Measurements from ENCODE around the gene GRAPL.
"Not testable (repeated sequence)": the region's sequence is repeated elsewhere in the genome, so short reads cannot be mapped to it uniquely, and the experiment has no call there.

DNA sequence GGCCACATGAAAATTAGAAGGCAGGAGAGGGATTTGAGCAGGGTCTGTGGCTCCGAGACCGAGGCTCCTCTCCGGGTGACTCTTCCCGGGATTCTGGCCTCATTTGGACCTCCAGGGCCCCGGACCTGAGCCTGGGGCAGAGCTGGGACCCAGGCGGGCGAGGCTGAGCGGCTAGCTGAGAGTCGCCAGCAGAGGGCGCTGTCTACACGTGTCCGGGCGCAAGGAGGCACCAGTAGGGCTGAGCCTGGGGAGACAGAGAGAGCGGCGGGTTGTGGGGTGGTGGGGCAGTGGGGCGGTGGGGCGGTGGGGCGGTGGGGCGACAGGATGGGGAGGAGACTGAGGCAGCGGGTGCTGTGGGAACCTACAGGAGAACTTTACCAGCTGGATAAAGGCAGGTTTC, 75.1 kb downstream of the GRAPL start:
- not testable (repeated sequence) for TF ChIP-seq RFX5 (IDR thresholded peaks at IDR 0.05; ENCODE audit: low read depth, low read length); MAZ (IDR thresholded peaks at IDR 0.05; ENCODE audit: borderline replicate concordance, low read depth, low read length); MXI1 (IDR thresholded peaks at IDR 0.05; ENCODE audit: borderline replicate concordance, low read depth, low read length); POLR2A (IDR thresholded peaks at IDR 0.05; ENCODE audit: low read depth, low read length)
- TF ChIP-seq, protein P1, sequence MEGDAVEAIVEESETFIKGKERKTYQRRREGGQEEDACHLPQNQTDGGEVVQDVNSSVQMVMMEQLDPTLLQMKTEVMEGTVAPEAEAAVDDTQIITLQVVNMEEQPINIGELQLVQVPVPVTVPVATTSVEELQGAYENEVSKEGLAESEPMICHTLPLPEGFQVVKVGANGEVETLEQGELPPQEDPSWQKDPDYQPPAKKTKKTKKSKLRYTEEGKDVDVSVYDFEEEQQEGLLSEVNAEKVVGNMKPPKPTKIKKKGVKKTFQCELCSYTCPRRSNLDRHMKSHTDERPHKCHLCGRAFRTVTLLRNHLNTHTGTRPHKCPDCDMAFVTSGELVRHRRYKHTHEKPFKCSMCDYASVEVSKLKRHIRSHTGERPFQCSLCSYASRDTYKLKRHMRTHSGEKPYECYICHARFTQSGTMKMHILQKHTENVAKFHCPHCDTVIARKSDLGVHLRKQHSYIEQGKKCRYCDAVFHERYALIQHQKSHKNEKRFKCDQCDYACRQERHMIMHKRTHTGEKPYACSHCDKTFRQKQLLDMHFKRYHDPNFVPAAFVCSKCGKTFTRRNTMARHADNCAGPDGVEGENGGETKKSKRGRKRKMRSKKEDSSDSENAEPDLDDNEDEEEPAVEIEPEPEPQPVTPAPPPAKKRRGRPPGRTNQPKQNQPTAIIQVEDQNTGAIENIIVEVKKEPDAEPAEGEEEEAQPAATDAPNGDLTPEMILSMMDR (conservative IDR thresholded peaks at IDR 0.05; ENCODE audit: low read depth, low read length) = not testable (repeated sequence)
- TF ChIP-seq, protein P2, sequence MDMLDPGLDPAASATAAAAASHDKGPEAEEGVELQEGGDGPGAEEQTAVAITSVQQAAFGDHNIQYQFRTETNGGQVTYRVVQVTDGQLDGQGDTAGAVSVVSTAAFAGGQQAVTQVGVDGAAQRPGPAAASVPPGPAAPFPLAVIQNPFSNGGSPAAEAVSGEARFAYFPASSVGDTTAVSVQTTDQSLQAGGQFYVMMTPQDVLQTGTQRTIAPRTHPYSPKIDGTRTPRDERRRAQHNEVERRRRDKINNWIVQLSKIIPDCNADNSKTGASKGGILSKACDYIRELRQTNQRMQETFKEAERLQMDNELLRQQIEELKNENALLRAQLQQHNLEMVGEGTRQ (IDR thresholded peaks at IDR 0.05; ENCODE audit: low read depth, low read length) = not testable (repeated sequence)

Measured in IMR-90 (cell line).